HG03064 (cell line): Measurements from ENCODE around the gene SORCS3.

Experiments used
- ATAC-seq: cut with Tn5 transposase; IDR thresholded peaks from one replicate; pipeline ENCODE4 v1.9.1; 2021; ENCODE audit warnings: low read depth; ENCODE audit not compliant: unreplicated experiment

Gene SORCS3

GRCh38 chr10:105288613-105289012 is 647.5 kb downstream of the SORCS3 start:
- ATAC-seq: no peak

DNA sequence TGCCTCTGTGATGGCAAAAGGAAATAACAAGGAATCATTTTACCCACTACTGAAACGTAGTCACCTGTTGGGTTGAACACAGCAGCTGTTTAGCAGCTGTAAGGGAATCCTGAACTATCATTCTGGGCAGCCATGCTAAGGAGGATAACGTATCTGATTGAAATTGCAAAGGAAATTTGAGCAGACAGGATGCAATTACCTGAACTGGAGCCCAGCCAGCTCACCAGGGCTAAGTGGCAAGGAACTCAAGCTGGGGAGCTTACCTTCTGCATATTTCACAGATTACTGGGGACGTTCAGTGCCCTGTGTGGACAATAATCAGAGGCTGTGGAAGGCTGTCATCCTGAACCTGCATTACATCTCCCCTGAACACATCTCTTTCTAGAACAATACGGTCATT is 650.5 kb downstream of the SORCS3 start:
- no peak for ATAC-seq

- ATAC-seq: no peak
Measured at GRCh38 chr10:105292236-105292635, 651.1 kb downstream of the SORCS3 start.
